Embryonic facial prominence (tissue), 1 donor: ENCODE results near the gene ZFP36L1.
"Not testable (repeated sequence)": the region's sequence is repeated elsewhere in the genome, so short reads cannot be mapped to it uniquely, and the experiment has no call there.

Experiments
- DNase-seq: peaks from one replicate; pipeline ENCODE4 v3.0.0-alpha.2; 2016; ENCODE audit errors: extremely low spot score

Gene ZFP36L1

GRCh38 chr14:68784226-68784910 is 8.5 kb downstream of the ZFP36L1 start:
- no peak for DNase-seq

- no peak for DNase-seq
Measured at GRCh38 chr14:68783408-68784225, 9.2 kb downstream of the ZFP36L1 start.

- DNase-seq = no peak
Measured at GRCh38 chr14:68782091-68782981, 10.5 kb downstream of the ZFP36L1 start.

- DNase-seq = no peak
Measured at GRCh38 chr14:68781161-68782021, 11.5 kb downstream of the ZFP36L1 start.

GRCh38 chr14:68780358-68781160 is 12.3 kb downstream of the ZFP36L1 start:
- no peak for DNase-seq

GRCh38 chr14:68779761-68780323 is 13.0 kb downstream of the ZFP36L1 start:
- DNase-seq = no peak

- DNase-seq = no peak
Measured at GRCh38 chr14:68777644-68778043, 15.2 kb downstream of the ZFP36L1 start.

- DNase-seq = no peak
Measured at GRCh38 chr14:68775614-68776126, 17.2 kb downstream of the ZFP36L1 start.

GRCh38 chr14:68774771-68775613 is 17.9 kb downstream of the ZFP36L1 start:
- no peak for DNase-seq

- DNase-seq = no peak
Measured at GRCh38 chr14:68772761-68773381, 20.0 kb downstream of the ZFP36L1 start.

- DNase-seq = no peak
Measured at GRCh38 chr14:68771631-68772030, 21.2 kb downstream of the ZFP36L1 start.

GRCh38 chr14:68770553-68771286 is 22.1 kb downstream of the ZFP36L1 start:
- no peak for DNase-seq

GRCh38 chr14:68770051-68770450 is 22.8 kb downstream of the ZFP36L1 start:
- no peak for DNase-seq

- DNase-seq = no peak
Measured at GRCh38 chr14:68768316-68768715, 24.6 kb downstream of the ZFP36L1 start.

- no peak for DNase-seq
Measured at GRCh38 chr14:68767248-68767645, 25.6 kb downstream of the ZFP36L1 start.

- no peak for DNase-seq
Measured at GRCh38 chr14:68766299-68767247, 26.3 kb downstream of the ZFP36L1 start.

GRCh38 chr14:68763843-68764242 is 29.0 kb downstream of the ZFP36L1 start:
- not testable (repeated sequence) for DNase-seq
